Body of pancreas (tissue), 4 donors: ENCODE results near the gene LHFPL3.

ENCODE experiments used
- CTCF ChIP-seq, 7 experiments: fragments of 450-650 bp in 4 of 7; fragments of 200-600 bp in 3 of 7; sonication (generic) in 3 of 7; IDR thresholded peaks; one replicate each; pipeline ENCODE4 v1.5.1; 2016 to 2019; ENCODE audit warnings: antibody characterized with exemption in 7 of 7
- POLR2A ChIP-seq, 3 donors: fragments of 450-650 bp; IDR thresholded peaks; one replicate each; pipeline ENCODE4 v1.6.1; 2016; ENCODE audit warnings: antibody characterized with exemption in 3 of 3, mild to moderate bottlenecking in 2 of 3

GRCh38 chr7:104382616-104383015 is 54.2 kb downstream of the LHFPL3 start:
- no peak for TF ChIP-seq CTCF (IDR thresholded peaks at IDR 0.05)
- no peak for TF ChIP-seq POLR2A (IDR thresholded peaks at IDR 0.05)
